K562 (cell line): ENCODE data around the gene ARHGEF4. TPM values are rescaled to one million over a fixed set of nuclear protein-coding genes. Genes with fewer than 3 reads are reported as not detected.

Experiments used
- ATAC-seq: fragments of 200-7000 bp; cut with Tn5 transposase; 3 replicates; pipeline ENCODE4 v1.9.1; 2020; ENCODE audit warnings: moderate library complexity
- BruUV-seq: library from RNA; stranded (reverse); fragments of 400-500 nt; replicated peaks from 2 replicates; lab custom pipeline; 2021; lab: Mats Ljungman, UMichigan
- CTCF ChIA-PET: fragments of 300-600 bp; formaldehyde crosslinking; extraction: SDS; loops from one replicate; lab custom pipeline; 2021; ENCODE audit warnings: low intra/inter-chr PET ratio; lab: Yijun Ruan, JAX
- POLR2A ChIA-PET: fragments of 300-600, 350-650 bp; sonication (Branson Sonifier 250); formaldehyde crosslinking; extraction: SDS; loops from one replicate; lab custom pipeline; 2021; ENCODE audit warnings: antibody characterized with exemption, inconsistent platforms; lab: Yijun Ruan, JAX
- DNase-seq, 4 experiments: peaks; one replicate each; pipeline versions ENCODE4 v3.0.0 to v3.0.0-alpha.2; 2011 to 2018; ENCODE audit warnings: low spot score in 3 of 4, mixed read lengths in 3 of 4; ENCODE audit errors: extremely low read depth in 1 of 4
- FAIRE-seq: peaks from 2 replicates; lab custom pipeline; 2011; peaks lifted over from hg19 to GRCh38; lab: Jason Lieb, UNC
- H2AFZ ChIP-seq: 2 replicates; pipeline ENCODE4 v1.6.0; 2011; ENCODE audit warnings: low read depth, low read length, control low read depth, inconsistent platforms
- H3K27ac ChIP-seq: fragments of 200-600 bp; 3 replicates; pipeline ENCODE4 v1.8.0; 2011; ENCODE audit warnings: low read depth, mild to moderate bottlenecking, control low read depth, inconsistent platforms, low read length, moderate library complexity, mixed read lengths; ENCODE audit errors: extremely low read depth
- H3K27me3 ChIP-seq, 2 experiments: fragments of 300-600 bp in 1 of 2; 2 replicates in 1 of 2; 3 replicates in 1 of 2; pipeline versions ENCODE4 v1.6.0 to v1.8.0; 2011; ENCODE audit warnings: inconsistent platforms in 2 of 2, low read length in 2 of 2, mild to moderate bottlenecking in 1 of 2, mixed read lengths in 1 of 2, moderate library complexity in 1 of 2; ENCODE audit not compliant: control insufficient read depth in 2 of 2, insufficient read depth in 2 of 2
- H3K36me3 ChIP-seq: fragments of 300-600 bp; 3 replicates; pipeline ENCODE4 v1.8.0; 2011; ENCODE audit warnings: mild to moderate bottlenecking, low read length, inconsistent platforms; ENCODE audit not compliant: control insufficient read depth, insufficient read depth
- H3K4me1 ChIP-seq, 2 experiments: fragments of 200-600 bp in 1 of 2; replicated peaks in 1 of 2; 2 replicates in 1 of 2; 3 replicates in 1 of 2; pipeline versions ENCODE4 v1.5.1 to v1.8.0; 2011; ENCODE audit warnings: inconsistent platforms in 2 of 2, low read length in 2 of 2, mild to moderate bottlenecking in 1 of 2, mixed read lengths in 1 of 2, moderate library complexity in 1 of 2; ENCODE audit not compliant: control insufficient read depth in 2 of 2, insufficient read depth in 2 of 2
- H3K4me2 ChIP-seq: 2 replicates; pipeline ENCODE4 v1.6.1; 2011; ENCODE audit warnings: low read length, control low read depth, inconsistent platforms, mixed read lengths; ENCODE audit not compliant: insufficient read depth
- H3K4me3 ChIP-seq: fragments of 200-600 bp; sonication (generic), shearing (Covaris generic); 2 replicates; pipeline ENCODE4 v1.5.1; 2016; ENCODE audit warnings: control low read depth, inconsistent platforms
- H3K79me2 ChIP-seq: fragments of 200-600 bp; 3 replicates; pipeline ENCODE4 v1.8.0; 2011; ENCODE audit warnings: low read length, inconsistent platforms; ENCODE audit not compliant: control insufficient read depth, insufficient read depth
- H3K9ac ChIP-seq, 2 experiments: 2 replicates each; pipeline versions ENCODE4 v1.6.0 to v1.6.1; 2011; ENCODE audit warnings: low read depth in 2 of 2, low read length in 2 of 2, control low read depth in 1 of 2, inconsistent platforms in 1 of 2, mild to moderate bottlenecking in 1 of 2, mixed read lengths in 1 of 2; ENCODE audit not compliant: insufficient read depth in 1 of 2
- H3K9me1 ChIP-seq: one replicate; pipeline ENCODE4 v1.6.0; 2011; ENCODE audit warnings: inconsistent platforms, mild to moderate bottlenecking, low read length, moderate library complexity; ENCODE audit not compliant: control insufficient read depth, insufficient read depth
- H3K9me3 ChIP-seq: replicated peaks from 2 replicates; pipeline ENCODE4 v1.5.1; 2011; ENCODE audit warnings: low read depth, low read length, inconsistent platforms; ENCODE audit not compliant: control insufficient read depth, insufficient read depth
- H4K20me1 ChIP-seq: replicated peaks from 2 replicates; pipeline ENCODE4 v1.6.1; 2011; ENCODE audit warnings: low read length, inconsistent platforms, mixed read lengths; ENCODE audit not compliant: control insufficient read depth, insufficient read depth
- ATF2 ChIP-seq: sonication (generic); formaldehyde crosslinking; IDR thresholded peaks from 2 replicates; pipeline ENCODE4 v1.8.1; 2022; ENCODE audit warnings: missing genetic modification reagents
- CHAMP1 ChIP-seq: fragments of 450-650 bp; IDR thresholded peaks from 2 replicates; pipeline ENCODE4 v1.6.1; 2016; ENCODE audit warnings: mild to moderate bottlenecking
- FIP1L1 ChIP-seq: fragments of 200-400 bp; formaldehyde crosslinking; IDR thresholded peaks from 2 replicates; pipeline ENCODE4 v1.6.1; 2018; ENCODE audit warnings: mild to moderate bottlenecking, low read depth, low read length; ENCODE audit not compliant: poor library complexity, severe bottlenecking
- GABPB2 ChIP-seq: fragments of 250-450 bp; sonication (Bioruptor Pico); conservative IDR thresholded peaks from 2 replicates; pipeline ENCODE4 v1.5.1; 2021; ENCODE audit warnings: mild to moderate bottlenecking
- SUPT5H ChIP-seq: fragments of 450-650 bp; IDR thresholded peaks from 2 replicates; pipeline ENCODE4 v1.6.1; 2016
- USF1 ChIP-seq: sonication (generic); formaldehyde crosslinking; IDR thresholded peaks from 2 replicates; pipeline ENCODE4 v1.9.0; 2022; ENCODE audit warnings: mild to moderate bottlenecking, missing genetic modification reagents
- ZFX ChIP-seq: sonication (generic); formaldehyde crosslinking; IDR thresholded peaks from 2 replicates; pipeline ENCODE4 v1.8.0; 2022; ENCODE audit warnings: mild to moderate bottlenecking, missing genetic modification reagents, moderate library complexity
- ZNF146 ChIP-seq: IDR thresholded peaks from one replicate; pipeline ENCODE4 v1.6.1; 2018; ENCODE audit warnings: missing compliant biosample characterization; ENCODE audit not compliant: unreplicated experiment
- ZNF165 ChIP-seq: fragments of 250-450 bp; sonication (Bioruptor Pico); IDR thresholded peaks from 2 replicates; pipeline ENCODE4 v1.4.0; 2020; ENCODE audit warnings: borderline replicate concordance
- ZNF444 ChIP-seq: fragments of 250-450 bp; sonication (Bioruptor Pico); IDR thresholded peaks from 2 replicates; pipeline ENCODE4 v1.4.0; 2020; ENCODE audit warnings: mild to moderate bottlenecking, moderate library complexity
- ZNF77 ChIP-seq: fragments of 250-450 bp; sonication (Bioruptor Pico); IDR thresholded peaks from 2 replicates; pipeline ENCODE4 v1.5.0; 2020
- ZNF780A ChIP-seq: fragments of 250-450 bp; sonication (Bioruptor Pico); IDR thresholded peaks from 2 replicates; pipeline ENCODE4 v1.5.0; 2021; ENCODE audit warnings: mild to moderate bottlenecking
- WGBS: fragments of 100-300 bp; shearing (Covaris generic); methylation state at CpG from one replicate; pipeline ENCODE4 v1.1.6; 2016; ENCODE audit warnings: low coverage, mixed read lengths; ENCODE audit not compliant: insufficient coverage; ENCODE audit errors: missing lambda C conversion rate; 5-methylcytosine and 5-hydroxymethylcytosine counted together
- in situ Hi-C: fragments of 300-500 bp; cut with MboI; formaldehyde crosslinking; loops from 4 replicates; pipeline ENCODE4 v1.15.0; 2018; ENCODE audit warnings: inconsistent platforms, mixed read lengths
- intact Hi-C: fragments of 100-400 bp; cut with micrococcal nuclease; formaldehyde crosslinking; loops from 2 replicates; pipeline ENCODE4 v1.14.2; 2022
- polyA plus RNA-seq, 8 experiments: library from polyadenylated mRNA; depleted of rRNA in 4 of 8; stranded (reverse) in 5 of 8; unstranded in 3 of 8; fragments of >200 nt; fragmentation: Nextera tagmentation in 2 of 8; fragmentation: Illumina TruSeq in 1 of 8; extraction: Ambion mirVana in 2 of 8; extraction: Trizol in 1 of 8; gene quantifications; 2 replicates each; pipeline versions ENCODE4 v1.2.1 to v1.2.3, GENCODE V29; 2011 to 2014; ENCODE audit warnings: inconsistent platforms in 1 of 8, missing spikeins in 1 of 8
- total RNA-seq, 7 experiments: library from RNA; depleted of rRNA in 6 of 7; stranded (reverse); fragments of >200 nt in 6 of 7; fragmentation: Illumina TruSeq in 2 of 7; extraction: Trizol in 2 of 7; gene quantifications; 2 replicates each; pipeline versions ENCODE4 v1.2.1 to v1.2.3, GENCODE V29; 2011 to 2021; ENCODE audit warnings: low replicate concordance in 1 of 7

The ARHGEF4 gene
- total and polyA plus RNA-seq, 9 of the 15 experiments (the other 6 are each of a cell fraction or from before 2014, with no cell fraction given), result not detected

GRCh38 chr2:130819226-130819607, 17.5 kb upstream of the ARHGEF4 start:
- FAIRE-seq, result no peak
- H3K27ac ChIP-seq, result no peak overlapping the region
- H3K4me2 ChIP-seq, result no peak overlapping the region
- H3K9ac ChIP-seq, result no peak overlapping the region
- H3K79me2 ChIP-seq, result no peaks in the 10 kb centered on the region
- H4K20me1 ChIP-seq, result no peaks in the 10 kb centered on the region; the same call in 1 of the 2 replicates
- H3K27me3 ChIP-seq, result peaks cover 17 to 68% of the 10 kb centered on the region in 2 experiments; a peak in 4 of 5 replicates
- CTCF ChIA-PET, result no interaction called here
- TF ChIP-seq ZFX, result no peak
- TF ChIP-seq ZNF77 (CRISPR knock-in tag), result no peak
- TF ChIP-seq ATF2 (CRISPR knock-in tag), result no peak
- TF ChIP-seq, all 486 proteins: peak for 0
- no peak for DNase-seq
- intact Hi-C loops (no loop called here), in situ Hi-C loops (no loop called here)
- H3K4me3 ChIP-seq, result no peak overlapping the region
- no peak for ATAC-seq
- no peaks in the 10 kb centered on the region for H3K36me3 ChIP-seq
- H3K4me1 ChIP-seq, result no peaks in the 10 kb centered on the region
- H2AFZ ChIP-seq, result no peak overlapping the region
- WGBS, result 1% methylated on average over 8 of the region's 14 CpGs
- no peaks in the 10 kb centered on the region for H3K9me1 ChIP-seq
- no peaks in the 10 kb centered on the region for H3K9me3 ChIP-seq
- POLR2A ChIA-PET, result no interaction called here
- BruUV-seq, result no TSS peak

- no peaks in the 10 kb centered on the region; the same call in 1 of the 2 replicates for H4K20me1 ChIP-seq
- H3K4me2 ChIP-seq, result no peak overlapping the region
- no peak overlapping the region for H3K9ac ChIP-seq
- in situ Hi-C loops, result no loop called here
- no peak overlapping the region for H2AFZ ChIP-seq
- BruUV-seq, result no TSS peak
- no peaks in the 10 kb centered on the region for H3K9me1 ChIP-seq
- no peak for DNase-seq
- CTCF ChIA-PET, result no interaction called here
- ATAC-seq, result no peak
- no peaks in the 10 kb centered on the region for H3K36me3 ChIP-seq
- H3K27ac ChIP-seq, result no peak overlapping the region
- TF ChIP-seq ZNF165 (CRISPR knock-in tag) (no peak), ZNF444 (CRISPR knock-in tag) (no peak), USF1 (CRISPR knock-in tag) (no peak), FIP1L1 (no peak), ZNF780A (CRISPR knock-in tag) (no peak), CHAMP1 (no peak), SUPT5H (no peak), ZNF146 (CRISPR knock-in tag) (no peak), GABPB2 (CRISPR knock-in tag) (no peak)
- TF ChIP-seq, all 486 proteins: peak for 0
- H3K4me1 ChIP-seq, result no peaks in the 10 kb centered on the region
- intact Hi-C loops, result no loop called here
- H3K4me3 ChIP-seq, result no peak overlapping the region
- no peaks in the 10 kb centered on the region for H3K9me3 ChIP-seq
- FAIRE-seq, result no peak
- H3K79me2 ChIP-seq, result no peaks in the 10 kb centered on the region
- 5% methylated on average over 12 of the region's 12 CpGs for WGBS
- POLR2A ChIA-PET, result interaction anchor here (0.7 kb wide), 1 partner anchor 59 kb away, joined by 3 read pairs; no protein-coding TSS in a partner anchor
- peaks cover 17 to 68% of the 10 kb centered on the region in 2 experiments; a peak in 4 of 5 replicates for H3K27me3 ChIP-seq
These were observed 17.0 kb upstream of the ARHGEF4 start for GRCh38 chr2:130819608-130820278.
